NK-92 treated with Interleukin-12 subunit alpha and Interleukin-12 subunit beta, amount 100 ng/mL, for 24 hours (cell line): Measurements from ENCODE around the gene TBX2.
"Not testable (repeated sequence)": the region's sequence is repeated elsewhere in the genome, so short reads cannot be mapped to it uniquely, and the experiment has no call there.

Experiments
- DNase-seq: peaks from one replicate; lab custom pipeline; 2025; lab: John Stamatoyannopoulos, UW

The TBX2 gene

DNA sequence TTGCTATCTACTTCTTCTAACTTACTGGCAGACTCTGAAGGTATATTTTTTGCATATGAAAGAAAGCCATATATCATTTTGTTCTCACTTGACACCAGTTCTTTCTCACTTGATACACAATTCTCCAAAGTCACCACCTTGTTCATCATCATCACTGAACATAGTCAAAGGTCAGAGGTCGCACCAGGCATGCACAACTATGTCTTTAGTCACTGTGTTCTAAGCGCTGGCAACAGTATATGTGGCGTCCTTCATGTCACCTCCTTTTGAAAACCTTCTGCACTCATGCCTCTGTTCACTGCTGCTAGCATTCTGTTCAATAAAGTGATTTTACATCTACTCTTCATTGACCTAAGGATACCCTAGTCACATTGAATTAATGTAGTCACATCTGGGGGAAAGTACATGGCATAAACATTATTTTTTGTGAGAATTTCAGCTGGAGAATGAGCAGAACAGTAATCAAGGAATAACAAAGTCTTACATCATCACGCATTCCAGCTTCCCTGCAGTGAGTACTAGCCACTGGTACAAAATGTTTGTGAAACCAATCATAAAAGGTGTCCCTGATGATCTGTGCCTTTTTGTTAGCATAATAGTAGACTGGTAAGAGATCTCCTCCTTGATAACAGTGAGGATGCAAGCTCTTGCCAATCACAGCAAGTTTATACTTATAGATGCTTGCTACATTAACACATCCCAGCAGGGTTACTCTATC, 32.1 kb downstream of the TBX2 start:
- DNase-seq, result no peak

DNA sequence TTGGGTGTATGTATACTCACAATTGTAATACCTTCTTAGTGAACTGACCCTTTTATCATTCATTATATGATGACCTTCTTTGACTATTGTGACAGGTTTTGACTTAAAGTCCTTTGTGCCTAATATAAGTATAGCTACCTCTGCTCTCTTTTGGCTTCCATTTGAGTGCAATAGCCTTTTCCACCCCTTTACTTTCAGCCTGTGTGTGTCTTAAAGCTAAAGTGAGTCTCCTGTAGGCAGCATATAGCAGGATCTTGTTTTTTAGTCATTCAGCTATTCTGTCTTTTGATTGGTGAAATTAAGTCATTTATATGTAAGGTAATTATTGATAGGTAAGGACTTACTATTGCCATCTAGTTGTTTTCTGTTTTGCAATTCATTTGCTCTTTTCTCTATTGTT, 36.6 kb downstream of the TBX2 start:
- no peak for DNase-seq

DNA sequence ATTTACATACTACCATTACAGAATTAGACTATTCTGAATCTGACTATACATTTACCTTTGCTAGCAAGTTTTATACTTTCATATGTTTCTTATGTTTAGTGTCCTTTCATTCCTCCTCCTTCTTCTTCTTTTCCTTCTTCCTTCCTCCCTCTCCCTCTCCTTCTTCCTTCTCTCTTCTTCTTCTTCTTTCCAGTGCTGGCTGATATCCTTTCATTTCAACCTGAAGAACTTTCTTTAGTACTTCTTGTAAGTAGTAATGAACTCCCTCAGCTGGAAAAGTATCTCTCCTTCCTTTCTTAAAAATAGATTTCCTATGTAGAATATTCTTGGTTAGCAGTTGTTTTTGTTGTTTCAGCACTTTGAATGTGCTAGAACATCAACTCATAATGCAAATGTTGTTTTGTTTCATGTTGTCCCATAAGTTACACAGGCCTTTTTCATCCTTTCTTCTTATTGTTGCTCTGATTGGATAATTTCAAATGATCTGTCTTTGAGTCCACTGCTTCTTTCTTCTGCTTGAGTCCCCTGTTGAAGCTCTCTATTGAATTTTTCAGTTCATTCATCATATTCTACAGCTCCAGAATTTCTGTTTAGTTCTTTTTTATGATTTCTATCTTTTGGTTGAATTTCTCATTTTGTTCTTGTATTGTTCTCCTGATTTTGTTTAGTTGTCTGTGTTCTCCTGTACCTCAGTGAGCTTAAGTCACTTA, 37.5 kb downstream of the TBX2 start:
- DNase-seq, result no peak

DNA sequence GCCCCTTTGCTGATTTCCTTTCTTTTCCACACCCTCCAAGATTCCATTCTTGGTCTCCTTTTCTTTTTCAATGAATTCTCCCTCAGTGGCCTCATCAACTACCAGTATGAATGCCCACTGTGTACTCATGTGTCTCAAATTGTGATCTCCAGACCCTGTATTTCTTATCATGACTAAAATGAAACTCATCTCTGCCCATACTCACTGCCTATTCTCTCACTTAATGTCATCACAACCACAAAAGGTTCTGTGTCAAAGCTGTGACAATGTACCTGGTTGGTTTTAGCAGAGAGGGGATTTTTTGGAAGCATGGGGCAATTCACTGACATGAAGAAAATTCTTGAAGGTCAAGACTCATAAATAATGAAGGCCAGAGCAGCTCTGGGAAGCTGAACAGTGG, 41.1 kb downstream of the TBX2 start:
- no peak for DNase-seq

DNA sequence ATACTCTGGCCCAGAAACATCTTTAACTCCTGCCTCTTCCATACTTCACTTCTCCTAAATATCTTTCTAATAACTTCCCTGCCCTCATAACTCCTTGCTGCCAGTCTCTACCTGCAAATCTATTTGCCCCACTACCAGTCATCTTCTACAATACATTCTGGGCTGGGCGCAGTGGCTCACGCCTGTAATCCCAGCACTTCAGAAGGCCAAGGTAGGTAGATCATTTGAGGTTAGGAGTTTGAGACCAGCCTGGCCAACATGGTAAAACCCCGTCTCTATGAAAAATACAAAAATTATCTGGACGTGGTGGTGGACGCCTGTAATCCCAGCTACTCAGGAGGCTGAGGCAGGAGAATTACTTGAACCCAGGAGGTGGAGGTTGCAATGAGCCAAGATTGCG, 41.9 kb downstream of the TBX2 start:
- DNase-seq, result not testable (repeated sequence)

DNA sequence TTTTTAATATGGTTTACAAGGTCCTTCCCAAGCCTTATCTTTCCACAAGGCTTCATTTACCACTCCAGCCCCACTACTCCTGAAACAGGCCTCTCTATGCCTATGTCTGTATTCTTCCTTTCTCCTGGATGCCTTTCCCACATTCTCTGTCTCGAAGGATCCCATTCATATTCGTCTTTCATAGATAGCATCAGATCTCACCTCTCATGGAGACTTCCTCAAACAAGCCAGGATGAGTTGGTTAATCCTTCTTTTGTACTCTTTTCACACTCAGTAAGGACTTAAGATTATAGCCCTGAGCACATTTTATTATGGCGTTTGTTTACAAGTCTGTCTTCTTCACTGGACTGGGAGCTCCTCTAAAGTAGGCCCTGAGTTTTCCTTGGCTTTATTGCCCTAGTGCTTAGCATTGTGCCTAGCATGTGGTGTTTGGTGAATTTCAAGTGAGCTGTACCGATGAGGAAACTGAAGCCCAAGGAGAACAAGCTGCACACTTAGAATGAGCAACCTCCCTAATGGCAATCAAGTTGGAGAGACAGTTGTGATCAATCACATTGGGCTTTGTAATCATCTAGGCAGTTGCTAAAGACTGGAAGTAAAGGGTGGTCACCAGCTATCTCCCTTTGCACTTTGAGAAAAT, 42.6 kb downstream of the TBX2 start:
- DNase-seq, result no peak

DNA sequence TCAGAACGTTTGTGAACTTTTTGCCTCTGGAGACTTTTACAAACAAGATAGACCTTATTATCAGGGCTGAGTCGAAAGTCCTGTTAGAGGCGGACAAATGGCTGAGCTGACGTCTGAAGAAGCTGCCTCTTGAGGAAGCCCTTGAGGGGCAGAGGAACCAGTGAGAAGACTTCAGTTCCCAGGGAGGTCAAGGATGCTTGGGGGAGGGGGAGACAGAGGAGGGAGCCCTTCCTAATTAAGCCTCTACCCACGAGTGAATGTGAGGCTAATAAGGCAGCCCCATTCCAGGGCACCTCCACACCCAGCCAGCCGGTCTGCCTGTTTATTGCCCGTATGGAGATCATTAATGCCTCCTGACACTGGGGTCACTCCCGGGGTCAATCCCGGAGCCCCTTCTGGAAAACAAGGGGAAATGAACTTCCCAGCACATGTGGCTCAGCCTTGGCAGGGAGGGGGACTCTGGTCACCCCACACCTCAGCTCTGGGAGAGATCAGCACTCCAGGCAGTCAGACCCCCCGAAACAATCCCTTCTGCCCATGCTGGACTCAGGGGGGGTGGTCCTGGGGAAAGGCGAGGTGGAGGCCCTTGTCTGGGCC, 43.3 kb downstream of the TBX2 start:
- no peak for DNase-seq

DNA sequence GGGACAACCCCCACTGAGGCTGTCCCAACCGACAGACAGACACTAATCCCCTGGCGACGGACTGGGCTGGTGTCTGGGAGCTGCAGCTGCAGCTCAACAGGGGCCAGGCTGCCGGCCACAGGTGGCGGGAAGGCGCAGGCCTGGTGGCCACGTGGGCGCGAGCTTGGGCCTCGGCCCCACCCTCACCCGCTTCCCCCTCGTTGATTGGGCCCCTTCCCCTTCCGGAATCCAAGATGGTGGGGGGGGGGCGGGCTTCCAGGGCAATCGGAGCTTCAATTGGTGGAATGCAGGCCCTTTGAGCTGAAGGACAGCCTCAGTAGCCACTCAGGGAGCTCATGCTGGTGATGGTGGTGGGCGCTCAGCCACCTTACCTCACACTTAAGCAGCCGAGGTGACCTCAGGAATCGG, 43.8 kb downstream of the TBX2 start:
- DNase-seq, result no peak

DNA sequence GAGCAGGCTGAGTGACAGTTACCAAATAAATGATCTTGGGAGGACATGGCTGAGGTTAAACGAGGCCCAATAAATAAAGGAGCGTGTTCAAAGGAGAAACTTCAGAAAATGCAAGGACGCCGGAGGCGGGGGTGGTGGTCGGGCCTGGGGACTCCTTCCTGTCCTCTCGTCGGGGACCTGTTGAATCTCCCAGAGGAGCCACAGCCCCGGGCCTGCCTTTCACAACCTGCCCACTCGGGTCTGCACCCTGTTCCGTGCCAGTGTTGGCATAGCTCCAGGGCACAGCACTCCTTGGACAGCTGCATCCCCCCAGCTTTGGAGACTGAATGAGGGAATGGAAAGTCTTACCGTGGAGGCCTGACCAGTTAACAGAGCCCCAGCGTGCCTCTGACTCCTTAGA, 44.4 kb downstream of the TBX2 start:
- DNase-seq, result no peak

DNA sequence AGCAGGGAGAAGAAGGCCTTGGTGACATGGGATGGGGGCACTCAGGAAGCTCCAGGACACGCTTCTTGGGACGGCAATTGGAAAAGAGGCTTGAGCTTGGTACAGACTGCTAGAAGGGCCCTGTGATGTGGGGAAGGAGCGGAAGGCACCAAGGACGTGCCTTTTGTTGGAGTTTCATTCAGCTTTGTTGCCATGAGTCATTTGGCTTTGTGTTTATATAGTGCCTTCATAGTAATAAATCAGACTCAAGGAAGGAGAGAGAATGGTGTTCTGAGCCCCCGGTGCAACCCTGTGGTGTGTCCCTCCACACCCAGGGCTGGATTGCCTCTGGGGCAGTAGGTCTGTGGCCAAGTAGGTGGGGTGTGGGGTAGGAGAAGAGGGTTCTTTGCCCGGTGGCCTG, 45.2 kb downstream of the TBX2 start:
- no peak for DNase-seq

DNA sequence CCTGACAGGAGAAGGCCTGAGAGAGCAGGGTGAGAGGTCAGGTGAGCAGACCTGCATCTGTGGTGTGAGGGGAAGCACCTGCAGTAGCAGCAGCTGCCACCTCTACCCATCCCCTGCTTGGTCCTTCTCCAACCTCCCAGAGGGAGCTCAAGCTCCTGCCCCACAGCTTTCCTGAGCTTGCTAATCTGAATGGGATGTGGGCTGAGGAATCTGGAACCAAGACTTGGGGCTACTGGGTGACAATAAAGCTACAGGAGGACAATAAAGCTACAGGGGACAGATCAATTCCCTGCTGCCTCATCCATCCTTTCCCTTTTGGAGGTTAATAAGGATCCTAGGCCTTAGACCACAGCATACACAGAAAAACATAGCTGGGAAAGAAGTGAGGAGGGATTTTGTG, 47.7 kb downstream of the TBX2 start:
- DNase-seq, result no peak

DNA sequence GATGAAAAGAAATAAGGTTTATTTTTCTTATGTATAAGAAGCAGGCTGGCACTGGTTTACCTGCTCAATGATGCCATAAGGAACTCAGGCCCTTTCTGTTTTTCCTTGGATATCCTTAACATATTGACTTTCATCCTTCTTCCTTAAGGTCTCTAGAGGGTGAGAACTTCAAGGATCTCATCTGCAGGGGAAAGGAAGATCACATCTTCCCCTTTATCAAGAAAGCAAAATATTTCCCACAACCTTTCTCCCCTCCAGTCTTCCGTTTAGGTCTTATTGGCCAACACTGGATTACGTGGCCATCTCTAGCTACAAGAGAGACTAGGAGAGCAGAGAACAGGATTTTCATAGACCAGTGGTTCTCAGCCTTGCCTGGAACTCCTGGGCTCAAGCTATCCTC, 48.4 kb downstream of the TBX2 start:
- DNase-seq, result no peak

DNA sequence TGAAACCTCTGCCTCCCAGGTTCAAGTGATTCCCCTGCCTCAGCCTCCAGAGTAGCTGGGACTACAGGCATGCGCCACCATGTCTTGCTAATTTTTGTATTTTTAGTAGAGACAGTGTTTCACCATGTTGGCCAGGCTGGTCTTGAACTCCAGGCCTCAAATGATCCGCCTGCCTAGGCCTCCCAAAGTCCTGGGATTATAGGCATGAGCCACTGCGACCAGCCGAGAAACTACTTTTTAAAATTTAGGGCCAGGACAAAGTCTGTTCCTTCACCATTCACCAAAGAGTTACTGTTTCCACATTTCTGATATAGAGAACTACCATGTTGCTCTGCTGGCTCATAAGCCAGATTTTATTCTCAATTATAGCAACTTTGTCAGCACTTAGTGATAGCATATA, 49.5 kb downstream of the TBX2 start:
- not testable (repeated sequence) for DNase-seq

DNA sequence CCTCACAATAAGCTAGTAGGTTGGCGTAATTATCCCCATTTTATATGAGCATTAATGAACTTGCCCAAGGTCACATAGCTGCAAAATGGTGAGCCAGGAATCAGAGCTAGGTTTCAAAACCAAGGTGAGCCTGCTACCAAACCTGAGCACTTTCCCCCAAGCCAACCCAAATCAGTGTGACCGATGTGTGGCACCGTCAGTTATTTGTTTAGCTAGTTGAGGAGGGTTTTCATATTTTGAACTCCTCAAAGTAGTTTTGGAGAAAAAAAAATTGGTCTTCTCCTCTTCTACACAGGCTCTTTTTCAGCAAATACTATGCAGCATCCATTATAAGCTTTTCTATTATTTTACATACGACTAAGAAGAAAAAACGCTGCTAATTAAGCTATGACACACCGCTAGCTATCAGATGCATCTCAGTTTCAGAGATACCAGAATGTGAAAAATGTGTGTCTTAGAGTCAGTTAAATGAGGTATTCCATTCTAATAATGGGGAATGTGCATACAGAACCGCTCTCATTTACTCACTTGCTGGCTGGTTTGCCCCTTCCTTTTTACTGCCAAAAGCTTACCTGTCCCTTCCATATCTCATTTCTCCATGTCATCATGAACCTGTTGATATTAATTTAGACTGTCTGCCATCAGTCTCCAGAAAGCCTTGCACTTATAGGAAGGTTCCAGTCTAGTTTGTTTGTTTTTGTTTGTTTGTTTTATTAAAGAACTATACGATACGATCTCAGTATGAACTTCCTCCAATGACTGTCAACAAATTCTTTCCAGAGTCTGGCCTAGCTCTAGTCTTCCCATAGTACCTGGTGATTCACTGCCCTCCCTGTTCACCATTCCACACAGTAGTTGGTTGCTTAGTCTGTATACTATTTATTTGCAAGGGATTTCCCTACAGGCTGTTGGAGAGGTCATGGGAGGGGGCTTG, 50.3 kb downstream of the TBX2 start:
- no peak for DNase-seq

DNA sequence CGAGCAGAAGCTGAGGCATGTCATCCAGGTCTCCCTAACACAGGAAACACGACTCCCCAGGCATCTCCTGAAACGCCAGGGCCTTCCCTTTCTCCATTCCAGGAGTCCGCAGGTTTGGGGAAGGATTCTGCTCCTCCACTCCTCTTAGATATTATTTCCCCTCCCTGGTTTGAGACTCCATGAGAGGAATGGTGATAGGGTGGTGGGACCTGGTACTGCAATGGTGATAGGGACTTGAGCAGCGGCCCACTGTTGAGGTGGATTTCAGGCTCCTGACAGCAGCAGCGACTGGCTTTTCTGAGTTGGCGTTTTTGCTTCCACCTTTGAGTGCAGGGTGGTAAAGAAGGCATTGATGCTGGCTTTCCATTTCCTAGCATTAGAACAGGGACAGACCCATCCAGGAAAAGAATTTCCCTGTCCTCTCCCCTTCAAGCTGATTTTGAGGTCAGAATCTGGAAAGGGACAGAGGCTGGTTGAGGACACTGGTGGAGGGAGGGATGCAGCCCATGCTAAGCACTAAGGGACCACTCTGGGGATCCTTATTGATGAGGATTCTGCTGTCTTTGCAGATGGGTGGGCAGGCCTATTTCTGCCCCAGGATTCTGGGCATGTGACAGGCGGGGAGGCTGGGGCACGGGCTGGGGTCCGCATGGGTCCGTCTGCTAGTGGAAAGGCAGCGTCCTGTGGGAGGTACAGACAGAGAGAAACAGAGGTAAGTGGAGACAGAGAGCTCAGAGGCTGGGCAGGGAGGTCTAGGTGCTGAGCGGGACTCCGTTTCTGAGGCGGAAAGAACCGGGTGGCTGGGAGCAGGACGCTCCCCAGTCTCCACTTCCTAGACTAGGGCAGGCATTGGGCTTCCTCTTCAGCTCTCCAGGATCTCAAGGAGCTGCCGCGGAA, 51.2 kb downstream of the TBX2 start:
- no peak for DNase-seq

DNA sequence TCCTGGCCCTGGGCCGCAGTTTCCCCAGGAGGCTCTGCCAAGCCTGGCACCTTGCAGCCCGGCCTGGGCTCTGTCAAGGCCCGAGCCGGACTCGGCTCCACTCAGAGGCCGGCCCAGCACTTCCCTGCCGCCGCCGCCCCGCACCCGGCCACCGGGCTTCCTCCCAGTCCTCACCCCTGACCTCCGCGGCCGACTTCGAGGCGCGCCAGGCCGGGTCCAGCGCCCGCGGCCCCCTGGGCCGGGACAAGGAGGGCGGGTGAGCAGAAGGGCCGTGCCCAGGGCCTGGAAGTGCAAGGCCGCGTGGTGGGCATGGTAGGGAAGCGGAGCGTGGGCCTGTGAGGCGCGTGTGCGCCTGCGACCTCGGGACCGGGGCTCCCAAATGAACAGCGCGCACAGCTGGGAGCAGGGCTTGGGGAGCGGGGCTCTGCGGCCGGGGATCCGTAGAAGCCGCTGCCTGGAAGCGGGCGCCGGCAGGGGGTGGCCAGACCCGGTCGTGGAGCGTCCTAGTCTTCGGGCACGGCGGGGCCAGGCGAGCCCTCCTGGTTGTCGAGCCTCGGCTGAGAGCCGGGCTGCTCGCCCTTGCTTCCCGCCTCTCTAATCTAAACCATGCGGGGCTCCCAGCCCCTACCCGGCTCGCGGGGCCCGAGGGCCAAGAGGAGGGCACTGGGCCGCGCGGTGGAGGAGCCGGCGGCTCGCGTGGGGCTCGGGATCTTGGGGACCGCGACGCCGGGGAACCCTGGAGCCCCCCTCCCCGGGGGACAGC, 52.1 kb downstream of the TBX2 start:
- no peak for DNase-seq

DNA sequence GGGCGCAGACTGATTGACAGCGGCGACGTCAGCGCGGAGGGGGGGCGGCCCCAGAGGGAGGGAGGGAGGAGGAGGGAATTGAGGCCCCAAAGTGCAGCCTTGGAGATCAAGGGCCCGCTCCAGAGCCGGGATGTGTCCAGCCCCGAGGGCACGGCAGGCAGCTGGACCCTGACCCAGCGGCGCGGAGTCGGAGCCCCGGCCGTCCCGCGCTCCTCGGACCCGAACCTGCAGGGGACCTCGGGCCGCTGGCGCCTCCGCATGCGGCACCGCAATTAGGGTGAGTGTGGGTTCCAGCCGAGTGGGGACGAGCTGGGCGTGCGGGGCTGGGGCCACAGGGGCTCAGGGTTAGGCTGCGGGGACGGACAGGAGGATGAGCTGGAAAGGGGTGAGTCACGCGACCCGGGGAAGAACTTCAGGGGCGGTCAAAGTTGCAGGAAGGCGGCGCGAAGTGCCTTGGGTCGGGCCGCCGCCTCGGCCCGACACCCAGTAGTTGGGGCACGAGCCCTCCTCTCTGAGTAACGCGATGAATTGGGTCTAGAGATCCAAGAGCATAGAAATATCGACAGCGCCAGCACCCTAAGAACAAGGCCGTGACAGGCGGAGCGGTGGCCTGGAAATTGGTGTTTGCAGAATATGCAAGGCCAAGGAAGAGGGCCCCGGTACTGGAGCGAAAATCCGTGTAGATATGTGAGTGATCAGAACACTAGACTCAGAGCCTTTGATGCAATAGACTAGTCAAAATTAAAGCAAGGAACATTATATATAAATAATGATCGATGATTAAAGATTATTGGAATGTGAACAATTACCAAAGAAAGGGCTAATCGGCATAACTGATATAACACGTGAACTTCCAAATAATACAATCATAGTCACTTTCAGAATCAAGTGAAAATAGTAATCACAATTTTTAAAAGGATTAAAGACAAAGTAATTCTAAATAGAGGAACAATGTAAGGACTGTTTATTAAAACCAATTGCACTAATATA, 53.0 kb downstream of the TBX2 start, which contains the start of gene TBX4:
Gene TBX4 (plus strand): TSS at position 122 of the 990 bp plus-strand sequence. CDS start 4,069 bp downstream, outside the sequence.
- DNase-seq, result no peak

DNA sequence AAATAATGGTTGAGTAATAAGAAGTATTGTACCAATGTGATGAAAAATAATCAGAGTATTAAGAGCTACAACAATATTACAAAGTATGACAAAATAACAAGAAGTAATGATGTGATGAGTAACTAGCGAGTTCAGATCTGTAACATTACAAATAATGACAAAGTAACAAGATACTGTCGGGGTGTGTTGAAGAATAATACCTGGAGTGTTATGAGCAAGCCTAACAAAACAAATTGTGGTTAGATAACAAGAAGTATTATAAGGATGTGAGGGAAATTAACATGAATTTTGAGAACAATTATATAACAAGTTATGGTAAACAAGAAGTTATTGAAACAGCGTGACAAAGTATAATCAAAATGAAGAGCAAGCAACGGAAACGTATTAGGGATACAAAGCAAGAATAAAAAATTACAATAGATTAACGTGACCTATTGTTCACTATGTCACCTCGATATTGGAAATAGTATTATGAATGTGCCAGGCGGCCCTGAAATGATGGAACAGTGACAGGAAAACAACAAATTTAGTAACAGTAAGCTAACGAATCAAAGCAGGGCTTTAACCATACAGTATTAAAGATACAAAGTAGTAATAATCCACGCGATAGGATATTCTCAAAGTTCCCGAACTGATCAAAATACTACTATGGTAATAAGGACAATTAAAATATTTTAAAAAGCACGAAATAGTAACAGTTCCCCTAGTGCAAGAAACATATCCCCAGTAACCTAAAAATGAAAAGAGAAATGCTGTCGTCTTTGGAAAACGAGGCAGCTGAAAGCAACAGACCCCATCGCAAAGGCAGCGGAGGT, 54.1 kb downstream of the TBX2 start:
- DNase-seq, result no peak
